Neural progenitor cell (in vitro differentiated cells): Measurements from ENCODE around the gene IFFO2. TPM values are rescaled to one million over a fixed set of nuclear protein-coding genes. Genes with fewer than 3 reads are reported as not detected.

Experiments
- DNase-seq: peaks from one replicate; pipeline ENCODE4 v3.0.0-alpha.2; 2016; ENCODE audit warnings: low spot score
- H2AFZ ChIP-seq: fragments of 200-600 bp; sonication (generic); replicated peaks from 2 replicates; pipeline ENCODE4 v1.6.1; 2016; ENCODE audit warnings: antibody characterized with exemption
- H3F3A ChIP-seq: fragments of 200-600 bp; sonication (generic); 2 replicates; pipeline ENCODE4 v1.6.1; 2016; ENCODE audit warnings: antibody characterized with exemption, low read depth
- H3K27ac ChIP-seq: fragments of 200-600 bp; sonication (generic); 2 replicates; pipeline ENCODE4 v1.5.1; 2016; ENCODE audit warnings: mild to moderate bottlenecking
- H3K27me3 ChIP-seq: fragments of 200-600 bp; sonication (generic); 2 replicates; pipeline ENCODE4 v1.6.1; 2016; ENCODE audit warnings: mild to moderate bottlenecking, moderate library complexity
- H3K36me3 ChIP-seq: fragments of 200-600 bp; sonication (generic); 2 replicates; pipeline ENCODE4 v1.5.1; 2016
- H3K4me1 ChIP-seq: fragments of 200-600 bp; sonication (generic); 2 replicates; pipeline ENCODE4 v1.6.1; 2016; ENCODE audit warnings: mixed run types
- H3K4me2 ChIP-seq: fragments of 200-600 bp; sonication (generic); 2 replicates; pipeline ENCODE4 v1.6.1; 2016
- H3K4me3 ChIP-seq: fragments of 200-600 bp; sonication (generic); 2 replicates; pipeline ENCODE4 v1.5.1; 2016
- H3K79me2 ChIP-seq: fragments of 200-600 bp; sonication (generic); 2 replicates; pipeline ENCODE4 v1.6.1; 2016; ENCODE audit warnings: low read depth
- H3K9ac ChIP-seq: fragments of 200-600 bp; sonication (generic); 2 replicates; pipeline ENCODE4 v1.6.1; 2016
- H3K9me3 ChIP-seq: fragments of 200-600 bp; sonication (generic); 2 replicates; pipeline ENCODE4 v1.5.1; 2016; ENCODE audit warnings: low read depth
- H4K20me1 ChIP-seq: fragments of 200-600 bp; sonication (generic); 2 replicates; pipeline ENCODE4 v1.6.1; 2016; ENCODE audit warnings: low read depth
- H3K27ac Mint-ChIP-seq: 3 replicates; pipeline ENCODE4 v1.8.0; 2021; ENCODE audit warnings: mixed read lengths
- H3K27me3 Mint-ChIP-seq: 2 replicates; pipeline ENCODE4 v1.8.0; 2022; ENCODE audit warnings: low read depth, mild to moderate bottlenecking, inconsistent platforms, moderate library complexity, mixed read lengths; ENCODE audit not compliant: insufficient read depth
- H3K36me3 Mint-ChIP-seq: 3 replicates; pipeline ENCODE4 v1.8.0; 2021; ENCODE audit warnings: mixed read lengths
- H3K4me1 Mint-ChIP-seq: 3 replicates; pipeline ENCODE4 v1.8.0; 2021; ENCODE audit warnings: mixed read lengths
- H3K4me3 Mint-ChIP-seq: 3 replicates; pipeline ENCODE4 v1.8.0; 2021; ENCODE audit warnings: mild to moderate bottlenecking, moderate library complexity, mixed read lengths
- H3K9me3 Mint-ChIP-seq: 3 replicates; pipeline ENCODE4 v1.8.0; 2020; ENCODE audit warnings: mixed read lengths
- CTCF ChIP-seq: fragments of 200-600 bp; sonication (generic); IDR thresholded peaks from 2 replicates; pipeline ENCODE4 v1.5.1; 2017; ENCODE audit warnings: antibody characterized with exemption, mild to moderate bottlenecking
- EZH2 ChIP-seq: fragments of 200-600 bp; sonication (generic); IDR thresholded peaks from 2 replicates; pipeline ENCODE4 v1.6.1; 2017; ENCODE audit warnings: antibody characterized with exemption, mild to moderate bottlenecking, moderate library complexity
- EZH2phosphoT487 ChIP-seq: fragments of 200-600 bp; sonication (generic); IDR thresholded peaks from 2 replicates; pipeline ENCODE4 v1.6.1; 2017; ENCODE audit warnings: antibody characterized with exemption
- total RNA-seq: library from RNA; depleted of rRNA; stranded (reverse); fragments of >200 nt; gene quantifications from 2 replicates; pipeline ENCODE4 v1.2.3, GENCODE V29; 2015; ENCODE audit warnings: low replicate concordance

The IFFO2 gene
- total RNA-seq, 1 donor from 2014 or later = 0.65 TPM

- H3K9me3 Mint-ChIP-seq = no peaks in the 10 kb centered on the region
- H3K36me3 Mint-ChIP-seq = no peaks in the 10 kb centered on the region
- peaks cover 55% of the 10 kb centered on the region for H3K4me1 Mint-ChIP-seq
- Histone ChIP-seq H3K4me2 (no peak overlapping the region), H3K36me3 (no peaks in the 10 kb centered on the region), H3K4me3 (no peak overlapping the region), H3F3A (peaks cover 20% of the 10 kb centered on the region), H2AFZ (no peak overlapping the region), H3K27ac (no peak overlapping the region), H4K20me1 (peaks cover 8% of the 10 kb centered on the region), H3K9ac (no peak overlapping the region), H3K79me2 (no peaks in the 10 kb centered on the region), H3K9me3 (no peaks in the 10 kb centered on the region), H3K27me3 (peaks cover 39% of the 10 kb centered on the region), H3K4me1 (peaks cover 23% of the 10 kb centered on the region)
- DNase-seq = no peak
- H3K27ac Mint-ChIP-seq = peak overlapping the region; percentile 43
- no peak for TF ChIP-seq CTCF
- no peak for TF ChIP-seq EZH2phosphoT487
- TF ChIP-seq EZH2 = no peak
- peaks cover 12% of the 10 kb centered on the region for H3K27me3 Mint-ChIP-seq
- no peak overlapping the region for H3K4me3 Mint-ChIP-seq
Observed at GRCh38 chr1:18951818-18952391, 4.6 kb downstream of the IFFO2 start.

- Mint-ChIP-seq H3K36me3 (no peaks in the 10 kb centered on the region), H3K27ac (peak overlapping the region; percentile 43), H3K9me3 (no peaks in the 10 kb centered on the region), H3K4me3 (no peak overlapping the region), H3K27me3 (peaks cover 12% of the 10 kb centered on the region), H3K4me1 (peaks cover 59% of the 10 kb centered on the region)
- Histone ChIP-seq H3K4me1 (peaks cover 23% of the 10 kb centered on the region), H3K79me2 (no peaks in the 10 kb centered on the region), H3F3A (peaks cover 20% of the 10 kb centered on the region), H3K9ac (no peak overlapping the region), H3K36me3 (no peaks in the 10 kb centered on the region), H3K9me3 (no peaks in the 10 kb centered on the region), H3K27me3 (peaks cover 37% of the 10 kb centered on the region), H4K20me1 (peaks cover 8% of the 10 kb centered on the region), H3K27ac (no peak overlapping the region), H2AFZ (no peak overlapping the region), H3K4me2 (no peak overlapping the region), H3K4me3 (no peak overlapping the region)
- TF ChIP-seq EZH2 (no peak), EZH2phosphoT487 (no peak), CTCF (no peak)
- no peak for DNase-seq
Observed at GRCh38 chr1:18951416-18951815, 5.1 kb downstream of the IFFO2 start.

- H3K4me3 ChIP-seq = no peak overlapping the region
- H3F3A ChIP-seq = peaks cover 24% of the 10 kb centered on the region
- peaks cover 23% of the 10 kb centered on the region for H3K4me1 ChIP-seq
- H3K4me2 ChIP-seq = peak overlapping the region; percentile 51
- peaks cover 8% of the 10 kb centered on the region for H4K20me1 ChIP-seq
- peaks cover 28% of the 10 kb centered on the region for H3K27me3 ChIP-seq
- H3K9me3 ChIP-seq = no peaks in the 10 kb centered on the region
- H3K27ac Mint-ChIP-seq = peak overlapping the region; percentile 75
- no peak for DNase-seq
- H3K27ac ChIP-seq = no peak overlapping the region
- H3K9me3 Mint-ChIP-seq = no peaks in the 10 kb centered on the region
- H2AFZ ChIP-seq = peak overlapping the region; percentile 91
- TF ChIP-seq EZH2phosphoT487 = no peak
- no peak for TF ChIP-seq EZH2
- TF ChIP-seq CTCF = no peak
- peaks cover 64% of the 10 kb centered on the region for H3K4me1 Mint-ChIP-seq
- H3K9ac ChIP-seq = no peak overlapping the region
- no peaks in the 10 kb centered on the region for H3K36me3 Mint-ChIP-seq
- peaks cover 14% of the 10 kb centered on the region for H3K27me3 Mint-ChIP-seq
- no peaks in the 10 kb centered on the region for H3K36me3 ChIP-seq
- peak overlapping the region; percentile 60 for H3K4me3 Mint-ChIP-seq
- no peaks in the 10 kb centered on the region for H3K79me2 ChIP-seq
Observed at GRCh38 chr1:18950401-18951026, 6.0 kb downstream of the IFFO2 start.
